GM18508 (cell line): Measurements from ENCODE around the gene PDLIM7.

ENCODE experiments used
- ATAC-seq: cut with Tn5 transposase; IDR thresholded peaks from one replicate; pipeline ENCODE4 v1.9.1; 2021; ENCODE audit warnings: moderate number of reproducible peaks; ENCODE audit not compliant: insufficient read depth, unreplicated experiment

The PDLIM7 gene

GRCh38 chr5:177508837-177509236, 11.4 kb upstream of the PDLIM7 start:
- ATAC-seq, result no peak

- ATAC-seq, result no peak
Observed at GRCh38 chr5:177508221-177508611, 10.8 kb upstream of the PDLIM7 start.

GRCh38 chr5:177507596-177508220, 10.3 kb upstream of the PDLIM7 start:
- no peak for ATAC-seq

GRCh38 chr5:177507165-177507564, 9.8 kb upstream of the PDLIM7 start:
- no peak for ATAC-seq

GRCh38 chr5:177505075-177505474, 7.7 kb upstream of the PDLIM7 start:
- no peak for ATAC-seq

- no peak for ATAC-seq
Observed at GRCh38 chr5:177504086-177505056, 7.0 kb upstream of the PDLIM7 start.

- ATAC-seq, result no peak
Observed at GRCh38 chr5:177503351-177504085, 6.1 kb upstream of the PDLIM7 start.

- ATAC-seq, result no peak
Observed at GRCh38 chr5:177502886-177503285, 5.5 kb upstream of the PDLIM7 start.

- no peak for ATAC-seq
Observed at GRCh38 chr5:177501874-177502678, 4.7 kb upstream of the PDLIM7 start.

GRCh38 chr5:177500685-177501522, 3.5 kb upstream of the PDLIM7 start:
- ATAC-seq, result no peak

- ATAC-seq, result no peak
Observed at GRCh38 chr5:177499842-177500241, 2.4 kb upstream of the PDLIM7 start.

GRCh38 chr5:177498013-177498787, 796 bp upstream of the PDLIM7 start:
- no peak for ATAC-seq

- no peak for ATAC-seq
Observed at GRCh38 chr5:177496727-177497291, 595 bp downstream of the PDLIM7 start.

- no peak for ATAC-seq
Observed at GRCh38 chr5:177496070-177496726, 1.2 kb downstream of the PDLIM7 start.

GRCh38 chr5:177495243-177496060, 2.0 kb downstream of the PDLIM7 start:
- ATAC-seq, result no peak

- ATAC-seq, result no peak
Observed at GRCh38 chr5:177494346-177495195, 2.8 kb downstream of the PDLIM7 start.
